Fibroblast of pulmonary artery (primary cell): ENCODE results near the gene RTN4RL2.

Source experiments
- DNase-seq: peaks from one replicate; pipeline ENCODE4 v3.0.0-alpha.2; 2010; ENCODE audit warnings: low read depth
- H3K4me3 ChIP-seq: replicated peaks from 2 replicates; pipeline ENCODE4 v1.5.1; 2011; ENCODE audit warnings: low read depth, mild to moderate bottlenecking, control low read depth, low read length, moderate library complexity
- TF ChIP-seq, protein P1 (sequence below): IDR thresholded peaks from 2 replicates; pipeline ENCODE4 v1.5.1; 2011; ENCODE audit warnings: mild to moderate bottlenecking, control low read depth, low read length, inconsistent platforms; ENCODE audit errors: missing control alignments

Gene RTN4RL2

DNA sequence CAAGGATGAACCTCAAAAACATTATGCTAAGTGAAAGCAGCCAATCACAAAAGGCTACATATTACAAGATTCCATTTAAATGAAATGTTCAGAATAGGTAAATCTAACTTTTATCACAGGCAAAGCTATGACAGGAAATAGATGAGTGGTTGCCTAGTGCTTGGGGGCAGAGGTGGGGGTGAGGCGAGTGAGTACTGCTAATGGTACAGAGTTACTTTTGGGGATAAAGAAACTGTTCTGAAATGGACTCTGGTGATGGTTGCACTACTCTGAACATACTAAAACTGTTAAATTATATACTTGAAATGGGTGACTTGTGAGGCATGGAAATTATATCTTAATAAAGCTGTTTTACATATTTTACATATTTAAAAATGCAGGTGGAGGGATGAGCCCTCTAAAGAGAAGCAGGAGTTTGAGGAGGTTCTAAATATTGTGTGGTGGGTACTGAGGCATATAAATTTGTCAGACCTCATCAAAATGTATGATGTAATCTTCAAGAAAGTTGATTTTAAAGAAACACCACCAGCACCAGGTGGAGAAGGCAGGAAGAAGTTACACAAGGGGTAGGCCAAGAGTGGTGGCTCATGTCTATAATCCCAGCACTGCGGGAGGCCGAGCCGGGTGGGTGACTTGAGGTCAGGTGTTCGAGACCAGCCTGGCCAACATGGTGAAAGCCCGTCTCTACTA is 51.6 kb downstream of the RTN4RL2 start:
- DNase-seq: no peak

DNA sequence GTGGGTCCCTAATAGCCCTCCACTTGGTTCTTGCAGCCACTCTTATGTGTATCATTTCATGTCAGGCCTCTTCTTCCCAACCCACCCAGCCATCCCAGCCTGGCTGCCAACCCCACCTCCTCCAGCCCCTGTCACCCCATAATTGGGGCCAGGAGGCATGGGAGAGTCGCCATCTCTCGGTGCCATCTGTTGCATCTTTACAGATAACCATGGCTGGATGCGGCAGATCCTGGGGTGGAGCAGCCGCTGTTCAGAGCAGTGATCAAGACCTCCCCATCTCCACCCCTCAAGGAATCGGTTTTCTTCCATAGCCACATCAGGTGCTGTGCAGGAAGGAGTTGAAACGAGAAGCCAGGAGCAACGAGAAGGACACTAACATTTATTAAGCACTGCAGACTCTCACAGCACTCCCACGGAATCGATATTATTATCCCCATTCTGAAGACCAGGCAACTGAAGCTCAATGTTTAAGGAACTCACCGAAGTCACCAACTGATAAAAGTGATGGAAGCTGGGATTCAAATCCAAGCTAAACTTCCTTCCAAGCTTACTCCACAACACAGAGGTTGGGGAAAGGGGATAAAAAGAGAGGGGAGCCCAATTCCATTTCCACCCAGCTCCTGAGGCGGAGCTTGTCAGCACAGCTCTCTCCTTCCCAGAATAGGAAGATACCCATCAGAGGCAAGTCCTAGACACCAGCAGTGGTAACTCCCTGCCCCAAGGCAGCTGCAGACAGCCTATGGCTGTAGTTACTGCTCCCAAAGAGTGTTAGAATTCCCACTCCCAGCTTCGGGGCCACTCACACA is 52.5 kb downstream of the RTN4RL2 start:
- no peak for DNase-seq
- TF ChIP-seq, protein P1, sequence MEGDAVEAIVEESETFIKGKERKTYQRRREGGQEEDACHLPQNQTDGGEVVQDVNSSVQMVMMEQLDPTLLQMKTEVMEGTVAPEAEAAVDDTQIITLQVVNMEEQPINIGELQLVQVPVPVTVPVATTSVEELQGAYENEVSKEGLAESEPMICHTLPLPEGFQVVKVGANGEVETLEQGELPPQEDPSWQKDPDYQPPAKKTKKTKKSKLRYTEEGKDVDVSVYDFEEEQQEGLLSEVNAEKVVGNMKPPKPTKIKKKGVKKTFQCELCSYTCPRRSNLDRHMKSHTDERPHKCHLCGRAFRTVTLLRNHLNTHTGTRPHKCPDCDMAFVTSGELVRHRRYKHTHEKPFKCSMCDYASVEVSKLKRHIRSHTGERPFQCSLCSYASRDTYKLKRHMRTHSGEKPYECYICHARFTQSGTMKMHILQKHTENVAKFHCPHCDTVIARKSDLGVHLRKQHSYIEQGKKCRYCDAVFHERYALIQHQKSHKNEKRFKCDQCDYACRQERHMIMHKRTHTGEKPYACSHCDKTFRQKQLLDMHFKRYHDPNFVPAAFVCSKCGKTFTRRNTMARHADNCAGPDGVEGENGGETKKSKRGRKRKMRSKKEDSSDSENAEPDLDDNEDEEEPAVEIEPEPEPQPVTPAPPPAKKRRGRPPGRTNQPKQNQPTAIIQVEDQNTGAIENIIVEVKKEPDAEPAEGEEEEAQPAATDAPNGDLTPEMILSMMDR: no peak
- no peak overlapping the region for H3K4me3 ChIP-seq

More for the DNA sequence above, 51.6 kb downstream of the RTN4RL2 start:
- H3K4me3 ChIP-seq: no peak overlapping the region
- TF ChIP-seq, protein P1: no peak

DNA sequence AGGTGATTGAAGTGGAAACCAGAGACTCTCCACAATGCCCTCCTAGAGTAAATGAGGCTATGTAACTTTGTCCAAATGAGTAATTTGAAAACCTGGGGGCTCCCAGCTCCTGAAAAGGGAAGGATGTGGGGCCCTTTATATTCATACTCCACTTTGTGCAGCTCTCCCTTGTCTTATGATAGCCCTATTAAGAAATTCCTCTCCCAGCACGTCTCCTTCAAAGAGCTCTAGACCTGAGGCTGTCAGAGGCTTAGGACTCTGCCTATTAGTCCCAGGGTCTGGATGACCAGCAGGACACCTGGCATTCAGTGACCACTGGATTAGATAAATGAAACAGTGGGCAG is 53.1 kb downstream of the RTN4RL2 start:
- DNase-seq: no peak
- no peak overlapping the region for H3K4me3 ChIP-seq
- TF ChIP-seq, protein P1: no peak

DNA sequence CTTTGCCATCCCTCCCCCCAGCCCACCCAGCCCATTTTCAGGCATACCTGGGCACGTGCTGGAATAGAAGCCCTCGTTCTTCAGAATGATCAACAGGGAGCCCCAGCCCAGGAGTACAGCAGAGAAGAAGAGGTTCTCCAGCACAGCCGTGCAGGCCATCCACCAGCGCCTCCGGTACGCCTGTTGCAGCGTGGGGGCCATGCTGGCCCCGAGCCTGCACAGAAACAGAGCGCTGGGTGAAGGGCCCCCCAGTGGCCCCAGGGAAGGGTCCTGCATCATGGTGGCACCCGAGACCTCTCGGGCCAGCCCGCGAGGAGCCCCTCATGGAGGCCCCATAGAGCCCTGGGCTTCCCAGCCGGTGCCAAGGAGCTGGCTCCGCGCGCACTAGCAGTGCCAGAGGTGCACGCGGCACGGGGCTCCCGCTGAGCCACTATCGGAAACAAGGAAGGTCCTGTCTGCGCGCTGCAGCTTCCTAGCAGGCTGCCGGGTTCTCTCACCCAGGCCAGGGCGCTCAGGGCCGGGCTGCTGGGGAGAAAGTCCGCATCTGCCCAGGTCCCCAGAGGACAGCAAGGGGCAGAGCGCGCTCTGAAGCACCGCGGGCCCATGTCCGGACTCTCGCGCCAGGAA is 53.7 kb downstream of the RTN4RL2 start:
- DNase-seq: peak; percentile 41
- peak overlapping the region; percentile 86 for H3K4me3 ChIP-seq
- TF ChIP-seq, protein P1: no peak

DNA sequence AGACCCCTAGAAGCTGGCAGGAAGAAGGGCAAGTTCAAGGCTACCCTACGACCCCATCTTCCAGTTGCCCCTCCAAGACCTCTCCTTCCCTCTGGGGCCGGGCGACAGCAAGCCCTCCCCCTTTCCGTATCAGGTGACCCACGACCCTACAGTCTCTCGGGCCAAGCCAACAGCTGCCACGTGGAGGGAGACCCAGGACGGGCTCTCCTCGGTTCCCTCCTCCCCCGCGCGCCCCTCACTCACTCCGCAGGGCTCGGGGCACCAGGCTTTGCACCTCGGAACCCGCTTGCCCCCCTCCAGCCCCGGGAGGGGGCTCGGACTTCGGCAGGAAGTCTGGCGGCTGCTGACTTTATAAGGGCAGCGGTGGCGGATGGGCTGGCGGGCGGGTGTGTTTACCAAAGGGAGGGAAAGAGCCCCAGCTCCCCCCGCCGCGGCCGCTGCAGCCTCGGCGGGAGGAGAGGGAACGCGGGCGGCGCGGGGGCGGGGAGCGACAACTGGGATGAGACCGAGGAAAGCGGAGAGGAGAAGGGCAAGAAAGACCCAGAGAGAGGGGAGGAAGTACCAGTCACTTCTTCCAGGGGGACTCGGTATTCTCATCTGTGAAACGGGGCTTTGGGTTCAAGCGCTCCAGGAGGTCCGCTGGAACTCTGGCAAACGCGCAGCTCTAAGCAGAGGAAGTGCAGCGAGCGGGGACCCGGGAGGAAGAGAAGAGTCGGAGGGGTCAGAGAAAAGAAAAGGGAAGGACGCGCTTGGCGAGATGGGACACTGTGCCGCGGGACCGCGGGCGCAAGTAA is 54.4 kb downstream of the RTN4RL2 start:
- DNase-seq: peak; percentile 26
- TF ChIP-seq, protein P1: no peak
- H3K4me3 ChIP-seq: peak overlapping the region; percentile 86

DNA sequence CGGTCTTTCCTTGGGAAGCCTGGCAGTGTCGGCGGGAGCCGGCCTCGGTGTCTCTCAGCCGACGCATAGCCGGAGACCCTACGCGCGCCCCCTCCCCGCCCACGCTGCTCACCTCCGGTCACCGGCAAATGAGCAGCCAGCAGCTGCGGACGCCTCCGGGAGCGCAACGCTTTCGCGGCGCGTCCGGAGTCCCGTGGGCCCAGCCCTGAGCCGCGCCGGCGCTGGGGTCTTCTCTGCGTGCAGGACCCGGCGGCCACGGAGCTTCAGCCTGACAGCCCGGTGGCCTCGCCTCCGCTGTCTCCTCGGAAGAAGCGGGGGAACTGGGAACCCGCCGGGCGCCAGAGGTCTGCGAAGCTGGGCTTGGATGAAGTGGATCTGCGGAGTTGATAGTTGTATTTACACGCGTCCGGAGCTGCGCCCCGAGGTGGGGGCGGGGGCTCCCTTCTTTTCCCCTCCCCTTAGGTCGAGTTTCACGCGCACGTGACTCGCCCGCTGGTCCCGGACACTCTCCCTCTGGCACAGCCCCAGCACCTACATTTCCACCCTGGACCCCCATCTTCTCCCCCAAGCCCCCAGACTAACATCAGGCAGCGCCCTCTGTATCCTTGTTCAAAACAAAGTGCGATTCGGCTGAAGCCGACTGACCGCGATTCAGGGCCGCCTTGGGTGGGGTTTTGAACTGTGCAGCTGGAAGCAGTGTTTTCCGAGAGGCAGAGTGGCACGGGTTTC is 55.2 kb downstream of the RTN4RL2 start, which contains the start of gene SLC43A1:
TSS of gene SLC43A1 (minus strand) at position 371 of the 729 bp plus-strand sequence. CDS start 1,591 bp downstream, outside the sequence.
- TF ChIP-seq, protein P1: no peak
- DNase-seq: peak; percentile 64
- H3K4me3 ChIP-seq: peak within 1 kb of the TSS; percentile 86
